Measurements from ENCODE around the gene STK33. TPM values are rescaled to one million over a fixed set of nuclear protein-coding genes. Genes with fewer than 3 reads are reported as not detected.

The STK33 gene
- total and polyA plus RNA-seq, 2 of the 13 experiments (the other 11 are each of a cell fraction or from before 2014, with no cell fraction given): 2.7 to 12.6 TPM

- 25% methylated on average over 1 of the region's 1 CpG for WGBS (ENCODE audit: low lambda C conversion rate)
- H3K9ac ChIP-seq (ENCODE audit: insufficient read depth, low read depth, low read length): no peak overlapping the region
- FAIRE-seq (no peak), ATAC-seq (no peak), DNase-seq (ENCODE audit: low spot score) (no peak)
- H3K27me3 ChIP-seq (ENCODE audit: control insufficient read depth in 1 of 2, insufficient read depth in 2 of 2, low read length in 2 of 2): no peaks in the 10 kb centered on the region
- in situ Hi-C loops (cut with HindIII; ENCODE audit: extremely low pct_ligation_motif_present, low pct_unique_long_range_greater_than_20kb) (no loop called here), intact Hi-C loops (cut with micrococcal nuclease; ENCODE audit: unreplicated experiment) (no loop called here)
- no peaks in the 10 kb centered on the region for H3K36me3 ChIP-seq (replicated peaks in 1 of 2; ENCODE audit: control insufficient read depth in 1 of 2, insufficient read depth in 2 of 2, low read length in 2 of 2)
- no peak for TF ChIP-seq FOXP1 (IDR thresholded peaks at IDR 0.05)
- no peak for TF ChIP-seq FOXP1 (CRISPR knock-in tag; IDR thresholded peaks at IDR 0.05)
- no peak for TF ChIP-seq ZFP82 (CRISPR knock-in tag; IDR thresholded peaks at IDR 0.05; ENCODE audit: borderline replicate concordance)
- TF ChIP-seq ZNF597 (CRISPR knock-in tag; IDR thresholded peaks at IDR 0.05): no peak
- TF ChIP-seq MIER2 (CRISPR knock-in tag; IDR thresholded peaks at IDR 0.05): peak; percentile 93
- peak; percentile 46 to 93 for TF ChIP-seq REST (IDR thresholded peaks at IDR 0.05; ENCODE audit: borderline replicate concordance in 1 of 2, low read depth in 1 of 2, low read length in 2 of 2)
- 0 out of 2 replicates have a peak, but pooled peaks have one; percentile 47 for TF ChIP-seq EHMT2 (IDR thresholded peaks at IDR 0.05; ENCODE audit: borderline replicate concordance, low read depth, low read length)
- no peak for TF ChIP-seq NFYC (CRISPR knock-in tag; IDR thresholded peaks at IDR 0.05)
- no peaks in the 10 kb centered on the region for H3K4me1 ChIP-seq (ENCODE audit: insufficient read depth, low read length)
- H4K20me1 ChIP-seq (ENCODE audit: insufficient read depth, low read length): no peaks in the 10 kb centered on the region
- CTCF ChIA-PET (ENCODE audit: low intra/inter-chr PET ratio, low total read pairs): no interaction called here
- no TSS peak for BruUV-seq (replicated peaks)
- no peak overlapping the region for H3K4me2 ChIP-seq (ENCODE audit: low read depth, low read length)
- H3K79me2 ChIP-seq (ENCODE audit: insufficient read depth, low read length): no peaks in the 10 kb centered on the region
- no peak overlapping the region for H3K4me3 ChIP-seq (replicated peaks in 1 of 3; ENCODE audit: insufficient read depth in 1 of 3, low read depth in 2 of 3, low read length in 3 of 3)
- no peak overlapping the region for H2AFZ ChIP-seq (ENCODE audit: low read length)
- H3K9me3 ChIP-seq (ENCODE audit: low read length): no peaks in the 10 kb centered on the region
- POLR2A ChIA-PET: no interaction called here
- H3K27ac ChIP-seq (ENCODE audit: extremely low read length, insufficient read depth, low read length): no peak overlapping the region
Measured at GRCh38 chr11:8403310-8403709, 190.7 kb downstream of the STK33 start.
